Measurements from ENCODE around the gene LCOR. TPM values are rescaled to one million over a fixed set of nuclear protein-coding genes. Genes with fewer than 3 reads are reported as not detected.

The LCOR gene
- total RNA-seq, 4 donors from 2014 or later: 13.0 to 36.8 (median 17.1) TPM

- 87% methylated on average over 5 of the region's 5 CpGs for WGBS
- H3K27ac ChIP-seq: no peak overlapping the region
These were observed 173.3 kb downstream of the LCOR start for GRCh38 chr10:97005349-97005748.

GRCh38 chr10:97006364-97006763 lies 174.3 kb downstream of the LCOR start:
- Histone ChIP-seq H3K4me1 (no peaks in the 10 kb centered on the region), H3K9me3 (peaks cover 9% of the 10 kb centered on the region), H3K27ac (no peak overlapping the region), H3K27me3 (no peaks in the 10 kb centered on the region), H3K4me3 (no peak overlapping the region), H3K36me3 (no peaks in the 10 kb centered on the region)
- TF ChIP-seq POLR2AphosphoS5 (IDR thresholded peaks at IDR 0.05) (no peak), EP300 (IDR thresholded peaks at IDR 0.05) (no peak), POLR2A (IDR thresholded peaks at IDR 0.05) (no peak), CTCF (IDR thresholded peaks at IDR 0.05) (no peak)
- no peak for DNase-seq (ENCODE audit: low spot score in 2 of 2)
- 86% methylated on average over 2 of the region's 6 CpGs for WGBS

More at GRCh38 chr10:97005349-97005748, 173.3 kb downstream of the LCOR start:
- DNase-seq (ENCODE audit: low spot score in 2 of 2): no peak
- H3K9me3 ChIP-seq: peaks cover 9% of the 10 kb centered on the region
- H3K4me1 ChIP-seq: no peaks in the 10 kb centered on the region
- no peak for TF ChIP-seq POLR2AphosphoS5 (IDR thresholded peaks at IDR 0.05)
- TF ChIP-seq EP300 (IDR thresholded peaks at IDR 0.05): no peak
- no peak for TF ChIP-seq POLR2A (IDR thresholded peaks at IDR 0.05)
- TF ChIP-seq CTCF (IDR thresholded peaks at IDR 0.05): no peak
- H3K36me3 ChIP-seq: no peaks in the 10 kb centered on the region
- H3K4me3 ChIP-seq: no peak overlapping the region
- H3K27me3 ChIP-seq: no peaks in the 10 kb centered on the region

GRCh38 chr10:97007417-97007816 lies 175.3 kb downstream of the LCOR start:
- Histone ChIP-seq H3K4me3 (no peak overlapping the region), H3K9me3 (peaks cover 9% of the 10 kb centered on the region), H3K4me1 (no peaks in the 10 kb centered on the region), H3K27me3 (no peaks in the 10 kb centered on the region), H3K27ac (no peak overlapping the region), H3K36me3 (no peaks in the 10 kb centered on the region)
- DNase-seq (ENCODE audit: low spot score in 2 of 2): no peak
- TF ChIP-seq POLR2AphosphoS5 (IDR thresholded peaks at IDR 0.05): no peak
- no peak for TF ChIP-seq CTCF (IDR thresholded peaks at IDR 0.05)
- TF ChIP-seq POLR2A (IDR thresholded peaks at IDR 0.05): no peak
- no peak for TF ChIP-seq EP300 (IDR thresholded peaks at IDR 0.05)
- 100% methylated on average over 1 of the region's 1 CpG for WGBS

GRCh38 chr10:97010695-97011206 lies 178.7 kb downstream of the LCOR start:
- 93% methylated on average over 2 of the region's 4 CpGs for WGBS
- H3K36me3 ChIP-seq: no peaks in the 10 kb centered on the region
- no peak for TF ChIP-seq CTCF (IDR thresholded peaks at IDR 0.05)
- TF ChIP-seq POLR2A (IDR thresholded peaks at IDR 0.05): no peak
- TF ChIP-seq EP300 (IDR thresholded peaks at IDR 0.05): no peak
- no peak for TF ChIP-seq POLR2AphosphoS5 (IDR thresholded peaks at IDR 0.05)
- DNase-seq (ENCODE audit: low spot score in 2 of 2): peak in 1 of 2 donors; percentile 67
- peaks cover 9% of the 10 kb centered on the region for H3K9me3 ChIP-seq
- H3K27ac ChIP-seq: no peak overlapping the region
- H3K4me1 ChIP-seq: no peaks in the 10 kb centered on the region
- no peak overlapping the region for H3K4me3 ChIP-seq
- H3K27me3 ChIP-seq: no peaks in the 10 kb centered on the region

GRCh38 chr10:97011397-97011796 lies 179.3 kb downstream of the LCOR start:
- Histone ChIP-seq H3K27ac (no peak overlapping the region), H3K27me3 (no peaks in the 10 kb centered on the region), H3K36me3 (no peaks in the 10 kb centered on the region), H3K4me3 (no peak overlapping the region), H3K9me3 (peaks cover 8% of the 10 kb centered on the region), H3K4me1 (no peaks in the 10 kb centered on the region)
- TF ChIP-seq POLR2AphosphoS5 (IDR thresholded peaks at IDR 0.05) (no peak), EP300 (IDR thresholded peaks at IDR 0.05) (no peak), POLR2A (IDR thresholded peaks at IDR 0.05) (no peak), CTCF (IDR thresholded peaks at IDR 0.05) (no peak)
- DNase-seq (ENCODE audit: low spot score in 2 of 2): peak in 1 of 2 donors; percentile 21

Measured in suprapubic skin (tissue), 4 donors.